Common myeloid progenitor, CD34-positive (primary cell): ENCODE results near the gene PLXNB2. TPM values are rescaled to one million over a fixed set of nuclear protein-coding genes. Genes with fewer than 3 reads are reported as not detected.

Source experiments
- CTCF ChIA-PET: fragments of 350-600 bp; sonication (Branson Sonifier 250); formaldehyde crosslinking; loops from one replicate; lab custom pipeline; 2021; ENCODE audit warnings: antibody characterized with exemption; lab: Charles Lee
- POLR2A ChIA-PET: fragments of 350-600 bp; sonication (Branson Sonifier 250); formaldehyde crosslinking; loops from one replicate; lab custom pipeline; 2021; ENCODE audit warnings: antibody characterized with exemption; lab: Charles Lee
- DNase-seq, 3 donors: peaks; one replicate each; pipeline versions ENCODE4 v3.0.0 to v3.0.0-alpha.2; 2013
- H3K27ac ChIP-seq, 2 experiments: 1 replicate in 1 of 2; 2 replicates in 1 of 2; pipeline ENCODE4 v1.7.0; 2013; ENCODE audit warnings: inconsistent platforms in 2 of 2, low read length in 2 of 2, mild to moderate bottlenecking in 2 of 2, low read depth in 1 of 2, moderate library complexity in 1 of 2; ENCODE audit not compliant: severe bottlenecking in 2 of 2, insufficient read depth in 1 of 2, poor library complexity in 1 of 2
- H3K27me3 ChIP-seq, 5 experiments: replicated peaks in 2 of 5; 1 replicate in 3 of 5; 2 replicates in 2 of 5; pipeline versions ENCODE4 v1.6.1 to v1.7.0; 2013; ENCODE audit warnings: low read length in 4 of 5, mild to moderate bottlenecking in 2 of 5, moderate library complexity in 2 of 5, inconsistent platforms in 1 of 5; ENCODE audit not compliant: insufficient read depth in 5 of 5, control insufficient read depth in 4 of 5
- H3K36me3 ChIP-seq, 4 experiments: 1 replicate in 2 of 4; 2 replicates in 2 of 4; pipeline versions ENCODE4 v1.6.1 to v1.7.0; 2013; ENCODE audit warnings: low read length in 3 of 4, control low read depth in 1 of 4, mild to moderate bottlenecking in 1 of 4; ENCODE audit not compliant: control insufficient read depth in 4 of 4, insufficient read depth in 4 of 4
- H3K4me1 ChIP-seq, 4 experiments: 1 replicate in 3 of 4; 2 replicates in 1 of 4; pipeline versions ENCODE4 v1.6.1 to v1.7.1; 2013; ENCODE audit warnings: low read length in 3 of 4, mild to moderate bottlenecking in 3 of 4, control low read depth in 1 of 4, inconsistent platforms in 1 of 4, moderate library complexity in 1 of 4; ENCODE audit not compliant: control insufficient read depth in 4 of 4, insufficient read depth in 4 of 4; ENCODE audit errors: control extremely low read depth in 1 of 4
- H3K4me3 ChIP-seq, 7 experiments: 1 replicate in 4 of 7; 2 replicates in 3 of 7; pipeline versions ENCODE4 v1.5.1 to v1.7.0; 2013; ENCODE audit warnings: mild to moderate bottlenecking in 7 of 7, low read length in 6 of 7, moderate library complexity in 6 of 7, inconsistent platforms in 2 of 7, low read depth in 2 of 7, control low read depth in 1 of 7; ENCODE audit not compliant: insufficient read depth in 4 of 7, control insufficient read depth in 1 of 7; ENCODE audit errors: extremely low read depth in 1 of 7
- H3K9me3 ChIP-seq, 5 experiments: 1 replicate in 4 of 5; 2 replicates in 1 of 5; pipeline versions ENCODE4 v1.6.1 to v1.7.1; 2013; ENCODE audit warnings: low read length in 4 of 5, mild to moderate bottlenecking in 2 of 5, inconsistent platforms in 1 of 5, low read depth in 1 of 5, moderate library complexity in 1 of 5; ENCODE audit not compliant: control insufficient read depth in 4 of 5, insufficient read depth in 2 of 5; ENCODE audit errors: control extremely low read depth in 1 of 5
- WGBS: methylation state at CpG from one replicate; pipeline ENCODE4 v1.1.5; 2013; ENCODE audit not compliant: insufficient coverage; 5-methylcytosine and 5-hydroxymethylcytosine counted together
- polyA plus RNA-seq: library from polyadenylated mRNA; unstranded; fragments of 120-200 nt; gene quantifications from one replicate; pipeline ENCODE4 v1.2.1, GENCODE V29; 2013

Gene PLXNB2
- 34.7 TPM for polyA plus RNA-seq

- POLR2A ChIA-PET = interaction anchor here (0.5 to 6.2 kb wide), 5 partner anchors 8 to 31 kb away, joined by 3 to 33 read pairs (median 5); no protein-coding TSS in a partner anchor
- Histone ChIP-seq H3K4me1 (peaks cover 0 to 75% (median 66%) of the 10 kb centered on the region in 4 experiments), H3K27me3 (no peaks in the 10 kb centered on the region), H3K36me3 (peaks cover 0 to 4% (median 2%) of the 10 kb centered on the region in 4 experiments), H3K9me3 (no peaks in the 10 kb centered on the region), H3K4me3 (peak within 1 kb of the TSS; percentile 59 to 86 (median 80)), H3K27ac (peak within 1 kb of the TSS; percentile 40 to 71)
- DNase-seq = peak; percentile 52 to 76 (median 71)
- 0% methylated on average over 70 of the region's 105 CpGs for WGBS
- CTCF ChIA-PET = interaction anchor here (0.6 to 5.3 kb wide), 7 partner anchors 10 to 54 kb away, joined by 3 to 37 read pairs (median 9); partner anchors contain the start of gene DENND6B
These were observed at the start of gene PLXNB2 for GRCh38 chr22:50306753-50307749. Gene PLXNB2, minus strand, starts transcription at chr22:50307646. Its CDS starts 17,062 bp downstream, at chr22:50290584.

- Histone ChIP-seq H3K36me3 (peaks cover 0 to 34% (median 14%) of the 10 kb centered on the region in 4 experiments), H3K4me1 (peaks cover 0 to 13% (median 4%) of the 10 kb centered on the region in 4 experiments), H3K9me3 (peaks cover 0 to 3% (median 0%) of the 10 kb centered on the region in 5 experiments), H3K27ac (peak overlapping the region in 1 of 2 experiments; percentile 25), H3K4me3 (no peak overlapping the region), H3K27me3 (no peaks in the 10 kb centered on the region)
- WGBS = no CpG with 5 or more reads among the region's 1 CpG
- ChIA-PET CTCF (interaction anchor here (0.7 to 2.6 kb wide), 3 partner anchors 13 to 125 kb away, joined by 3 to 10 read pairs (median 6); no protein-coding TSS in a partner anchor), POLR2A (no interaction called here)
- DNase-seq = no peak
These were observed 49.8 kb upstream of the PLXNB2 start for GRCh38 chr22:50357222-50357621.

GRCh38 chr22:50356186-50356585 is 48.7 kb upstream of the PLXNB2 start:
- H3K4me1 ChIP-seq = peaks cover 0 to 4% (median 0%) of the 10 kb centered on the region in 4 experiments
- CTCF ChIA-PET = interaction anchor here (1.2 to 2.6 kb wide), 2 partner anchors 13 to 15 kb away, joined by 4 to 10 read pairs; no protein-coding TSS in a partner anchor
- POLR2A ChIA-PET = interaction anchor here (0.6 to 0.7 kb wide), 2 partner anchors 8 to 56 kb away, joined by 3 to 6 read pairs; no protein-coding TSS in a partner anchor
- no peak for DNase-seq
- H3K27me3 ChIP-seq = no peaks in the 10 kb centered on the region
- H3K9me3 ChIP-seq = peaks cover 0 to 3% (median 0%) of the 10 kb centered on the region in 5 experiments
- 100% methylated on average over 1 of the region's 8 CpGs for WGBS
- H3K27ac ChIP-seq = peak overlapping the region in 1 of 2 experiments; percentile 5
- H3K36me3 ChIP-seq = peaks cover 0 to 29% (median 14%) of the 10 kb centered on the region in 4 experiments
- no peak overlapping the region for H3K4me3 ChIP-seq

GRCh38 chr22:50348058-50348457 is 40.6 kb upstream of the PLXNB2 start:
- no peak for DNase-seq
- Histone ChIP-seq H3K27me3 (no peaks in the 10 kb centered on the region), H3K4me1 (peaks cover 0 to 7% (median 4%) of the 10 kb centered on the region in 4 experiments), H3K9me3 (no peaks in the 10 kb centered on the region), H3K36me3 (peaks cover 2 to 32% (median 11%) of the 10 kb centered on the region in 4 experiments), H3K27ac (no peak overlapping the region), H3K4me3 (no peak overlapping the region)
- POLR2A ChIA-PET = no interaction called here
- WGBS = 92% methylated on average over 1 of the region's 2 CpGs
- CTCF ChIA-PET = interaction anchor here (1.2 to 2.3 kb wide), 2 partner anchors 18 to 72 kb away, joined by 3 to 6 read pairs; no protein-coding TSS in a partner anchor

GRCh38 chr22:50347157-50347556 is 39.7 kb upstream of the PLXNB2 start:
- no peak overlapping the region for H3K27ac ChIP-seq
- DNase-seq = no peak
- ChIA-PET CTCF (interaction anchor here (2.3 kb wide), 1 partner anchor 19 kb away, joined by 6 read pairs; no protein-coding TSS in a partner anchor), POLR2A (no interaction called here)
- no peak overlapping the region for H3K4me3 ChIP-seq
- no peaks in the 10 kb centered on the region for H3K9me3 ChIP-seq
- H3K27me3 ChIP-seq = no peaks in the 10 kb centered on the region
- peaks cover 0 to 13% (median 12%) of the 10 kb centered on the region in 4 experiments for H3K4me1 ChIP-seq
- H3K36me3 ChIP-seq = peaks cover 1 to 27% (median 7%) of the 10 kb centered on the region in 4 experiments
- 88% methylated on average over 8 of the region's 8 CpGs for WGBS

GRCh38 chr22:50346470-50346869 is 39.0 kb upstream of the PLXNB2 start:
- WGBS = 87% methylated on average over 6 of the region's 8 CpGs
- Histone ChIP-seq H3K27me3 (no peaks in the 10 kb centered on the region), H3K4me3 (no peak overlapping the region), H3K36me3 (peaks cover 0 to 25% (median 6%) of the 10 kb centered on the region in 4 experiments), H3K27ac (no peak overlapping the region), H3K9me3 (no peaks in the 10 kb centered on the region), H3K4me1 (peaks cover 0 to 17% (median 16%) of the 10 kb centered on the region in 4 experiments)
- ChIA-PET POLR2A (no interaction called here), CTCF (interaction anchor here (2.3 kb wide), 1 partner anchor 20 kb away, joined by 6 read pairs; no protein-coding TSS in a partner anchor)
- no peak for DNase-seq
